Activated CD4-positive, alpha-beta memory T cell treated with anti-CD3 and anti-CD28 coated beads for 36 hours (primary cell): Measurements from ENCODE around the gene MBLAC1. TPM values are rescaled to one million over a fixed set of nuclear protein-coding genes. Genes with fewer than 3 reads are reported as not detected.

Experiments used
- CTCF ChIA-PET: fragments of 350-600 bp; sonication (Branson Sonifier 250); formaldehyde crosslinking; loops from one replicate; lab custom pipeline; 2021; ENCODE audit warnings: antibody characterized with exemption, inconsistent platforms; lab: Charles Lee
- POLR2A ChIA-PET: fragments of 350-600 bp; sonication (Branson Sonifier 250); formaldehyde crosslinking; loops from one replicate; lab custom pipeline; 2021; ENCODE audit warnings: antibody characterized with exemption; lab: Charles Lee
- DNase-seq: peaks from one replicate; pipeline ENCODE4 v3.0.0-alpha.2; 2020
- H3K27ac Mint-ChIP-seq: one replicate; pipeline ENCODE4 v1.8.0; 2021; ENCODE audit warnings: mixed read lengths
- H3K27me3 Mint-ChIP-seq: one replicate; pipeline ENCODE4 v1.8.0; 2021; ENCODE audit warnings: mixed read lengths
- H3K36me3 Mint-ChIP-seq: one replicate; pipeline ENCODE4 v1.8.0; 2021; ENCODE audit warnings: mixed read lengths
- H3K4me1 Mint-ChIP-seq: one replicate; pipeline ENCODE4 v1.8.0; 2021; ENCODE audit warnings: low read depth, mixed read lengths
- H3K4me3 Mint-ChIP-seq: one replicate; pipeline ENCODE4 v1.8.0; 2021; ENCODE audit warnings: mild to moderate bottlenecking, mixed read lengths
- H3K9me3 Mint-ChIP-seq: one replicate; pipeline ENCODE4 v1.8.0; 2021; ENCODE audit warnings: mixed read lengths
- intact Hi-C: fragments of 100-400 bp; cut with micrococcal nuclease; formaldehyde crosslinking; loops from one replicate; pipeline ENCODE4 v1.15.1; 2023
- total RNA-seq, 2 experiments: library from RNA; stranded (reverse); gene quantifications; one replicate each; pipeline ENCODE4 v1.2.3, GENCODE V29; 2021

MBLAC1 gene
- total RNA-seq, 2 experiments from 2014 or later = 2.3 to 3.4 TPM

DNA sequence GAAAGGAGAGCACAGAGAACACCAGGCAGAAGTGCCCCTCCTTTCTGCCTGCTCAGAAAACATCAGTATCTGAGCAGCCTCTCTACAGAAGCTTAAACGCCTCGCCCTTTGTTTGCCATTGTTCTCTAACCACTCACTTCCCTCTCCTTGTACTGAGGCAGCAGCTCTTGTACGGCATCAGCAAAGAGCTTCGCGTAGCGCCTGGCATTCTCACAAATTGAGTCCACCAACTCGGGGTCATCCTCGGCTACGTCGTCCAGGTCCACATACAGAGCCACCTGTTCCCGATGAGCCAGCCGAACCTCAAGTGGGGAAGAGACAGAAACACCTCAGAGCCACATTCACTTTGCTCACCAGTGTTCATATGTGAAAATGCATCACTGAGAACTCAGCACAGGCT, 27.3 kb upstream of the MBLAC1 start:
- no peak for DNase-seq
- intact Hi-C loops = no loop called here
- Mint-ChIP-seq H3K27me3 (no peaks in the 10 kb centered on the region), H3K4me3 (peak overlapping the region; percentile 90), H3K9me3 (no peaks in the 10 kb centered on the region), H3K4me1 (peaks cover 50% of the 10 kb centered on the region), H3K27ac (peak overlapping the region; percentile 95), H3K36me3 (peaks cover 59% of the 10 kb centered on the region)
- POLR2A ChIA-PET = interaction anchor here (1.1 to 3.5 kb wide), 2 partner anchors 10 to 13 kb away, joined by 3 to 44 read pairs; partner anchors contain the start of gene COPS6
- CTCF ChIA-PET = interaction anchor here (3.1 kb wide), 1 partner anchor 10 kb away, joined by 11 read pairs; the partner anchor contains the start of gene COPS6

DNA sequence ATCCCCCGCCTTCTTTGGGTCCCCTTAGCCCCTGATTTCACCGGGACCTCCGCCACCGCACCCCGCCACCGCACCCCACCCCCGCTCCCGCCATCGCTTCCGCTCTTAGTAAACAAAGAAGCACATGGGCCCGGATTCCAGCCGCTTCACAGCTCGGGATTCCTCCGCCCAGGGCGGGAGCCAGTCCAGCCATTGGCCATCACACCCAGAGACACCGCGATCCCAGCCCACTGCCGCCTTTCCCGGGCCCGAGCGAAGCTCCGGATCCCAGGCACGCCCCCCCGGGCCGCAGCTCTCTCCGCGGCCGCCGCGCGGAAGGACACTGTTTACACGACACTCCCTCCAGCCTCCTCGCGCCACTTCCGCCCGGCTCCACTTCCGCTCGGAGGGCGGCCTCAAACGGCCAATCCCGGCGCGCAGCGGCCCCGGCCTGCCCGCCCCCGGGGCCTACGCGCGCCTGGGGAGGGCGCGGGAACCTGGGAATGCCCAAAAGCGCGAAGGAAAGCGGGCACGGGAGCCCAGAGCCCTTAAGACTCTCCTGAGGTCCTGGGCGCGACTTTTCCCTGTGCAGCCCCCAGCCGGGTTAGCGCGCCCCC, 26.2 kb upstream of the MBLAC1 start:
- ChIA-PET POLR2A (interaction anchor here (0.9 to 3.5 kb wide), 13 partner anchors 8 to 328 kb away, joined by 3 to 44 read pairs (median 7); partner anchors contain the start of genes COPS6, LAMTOR4, MBLAC1 and MEPCE), CTCF (interaction anchor here (0.9 to 3.1 kb wide), 6 partner anchors 11 to 31 kb away, joined by 3 to 21 read pairs (median 6); partner anchors contain the start of gene COPS6)
- Mint-ChIP-seq H3K27ac (peak overlapping the region; percentile 95), H3K4me3 (peak overlapping the region; percentile 90), H3K9me3 (no peaks in the 10 kb centered on the region), H3K4me1 (peaks cover 44% of the 10 kb centered on the region), H3K36me3 (peaks cover 54% of the 10 kb centered on the region), H3K27me3 (no peaks in the 10 kb centered on the region)
- DNase-seq = peak; percentile 91
- intact Hi-C loops = loop anchor here (1.0 kb wide), 4 partner anchors 11 to 27 kb away; partner anchors contain the start of genes CNPY4, TAF6 and ZNF3

DNA sequence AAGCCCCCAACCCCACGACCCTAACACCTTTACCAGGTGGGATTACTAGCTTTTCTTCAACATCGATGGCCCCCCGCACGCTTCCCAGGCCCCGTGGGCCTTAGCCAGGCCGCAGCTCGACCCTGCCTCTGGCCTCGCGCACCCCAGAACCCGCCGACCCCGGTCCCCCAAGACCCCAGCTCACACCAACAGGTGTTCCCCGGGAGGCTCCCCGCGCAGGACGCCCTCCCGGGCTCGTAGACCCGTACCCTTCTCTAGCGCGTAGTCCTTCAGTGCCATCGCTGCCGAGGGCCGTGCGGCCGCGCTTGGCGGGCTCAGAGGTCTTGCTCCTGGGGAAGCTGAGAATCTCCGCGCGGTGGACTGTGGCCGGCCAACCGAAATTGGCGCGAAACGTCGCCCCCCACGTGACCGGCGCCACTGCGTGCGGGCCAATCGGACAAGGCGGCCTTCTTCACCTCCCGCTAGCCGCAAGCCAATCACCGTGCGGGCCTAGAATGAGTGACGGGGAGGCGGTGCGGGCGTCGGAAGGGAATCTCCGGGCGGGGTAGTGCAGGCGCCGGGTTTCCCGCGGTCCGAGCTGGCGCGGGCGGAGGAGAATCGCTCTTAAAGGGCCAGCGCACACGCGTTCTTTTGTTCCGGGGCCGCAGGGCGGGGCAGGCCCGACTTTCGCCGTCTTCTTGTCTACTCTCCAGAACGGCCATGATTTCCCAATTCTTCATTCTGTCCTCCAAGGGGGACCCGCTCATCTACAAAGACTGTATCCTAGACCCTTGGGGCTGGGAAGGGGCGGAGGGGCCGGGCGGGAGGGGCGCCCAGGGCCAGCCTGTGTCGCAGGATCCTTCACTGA, 25.5 kb upstream of the MBLAC1 start, which contains the start of the genes AP4M1 and MCM7:
AP4M1 (plus strand) TSS at position 628 of the 847 bp plus-strand sequence; CDS start at position 700, 72 bp downstream.
MCM7 (minus strand) TSS at position 382 of the 847 bp plus-strand sequence; CDS start at position 279, 103 bp downstream.
- ChIA-PET POLR2A (interaction anchor here (0.6 to 3.5 kb wide), 21 partner anchors 9 to 543 kb away, joined by 3 to 44 read pairs (median 5); partner anchors contain the start of genes COPS6, LAMTOR4, MBLAC1 and MEPCE), CTCF (interaction anchor here (1.4 to 3.1 kb wide), 5 partner anchors 11 to 31 kb away, joined by 4 to 21 read pairs (median 8); partner anchors contain the start of gene COPS6)
- H3K4me1 Mint-ChIP-seq = peaks cover 40% of the 10 kb centered on the region
- no peaks in the 10 kb centered on the region for H3K27me3 Mint-ChIP-seq
- peak within 1 kb of the TSS; percentile 95 for H3K27ac Mint-ChIP-seq
- no peaks in the 10 kb centered on the region for H3K9me3 Mint-ChIP-seq
- intact Hi-C loops = loop anchor here (1.0 kb wide), 3 partner anchors 18 to 26 kb away; partner anchors contain the start of genes CNPY4, TAF6 and ZNF3
- H3K36me3 Mint-ChIP-seq = peaks cover 46% of the 10 kb centered on the region
- peak; percentile 99 for DNase-seq
- H3K4me3 Mint-ChIP-seq = peak within 1 kb of the TSS; percentile 90

DNA sequence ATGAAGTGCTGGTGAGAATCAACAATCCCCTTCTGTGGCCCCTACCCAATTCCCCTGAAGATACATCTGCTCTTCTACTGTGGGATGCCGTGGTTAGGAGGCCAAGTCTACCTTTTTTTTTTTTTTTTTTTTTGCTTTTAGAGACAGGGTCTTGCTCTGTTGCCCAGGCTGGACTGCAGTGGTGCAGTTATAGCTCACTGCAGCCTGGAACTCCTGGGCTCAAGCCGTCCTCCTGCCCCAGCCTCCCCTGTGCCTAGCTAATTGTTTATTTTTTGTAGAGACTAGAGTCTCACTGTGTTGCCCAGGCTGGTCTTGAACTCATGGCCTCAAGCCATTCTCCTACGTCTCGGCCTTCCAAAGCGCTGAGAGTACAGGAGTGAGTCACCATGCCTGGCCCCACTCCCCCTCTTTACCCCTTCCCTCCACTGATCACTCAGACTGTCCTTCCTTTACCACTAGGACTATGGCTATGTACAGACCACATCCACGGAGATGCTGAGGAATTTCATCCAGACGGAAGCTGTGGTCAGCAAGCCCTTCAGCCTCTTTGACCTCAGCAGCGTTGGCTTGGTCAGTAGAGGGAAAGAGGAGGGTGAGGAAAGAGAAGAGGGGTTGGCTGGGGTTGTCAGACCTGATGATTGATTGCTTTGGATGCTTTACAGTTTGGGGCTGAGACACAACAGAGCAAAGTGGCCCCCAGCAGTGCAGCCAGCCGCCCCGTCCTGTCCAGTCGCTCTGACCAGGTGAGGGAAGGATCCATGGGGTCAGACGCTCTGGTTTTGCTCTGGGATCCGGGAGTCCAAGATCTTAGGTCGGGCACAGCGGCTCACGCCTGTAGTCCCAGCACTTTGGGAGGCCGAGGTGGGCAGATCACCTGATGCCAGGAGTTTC, 23.6 kb upstream of the MBLAC1 start:
- H3K36me3 Mint-ChIP-seq = peaks cover 43% of the 10 kb centered on the region
- ChIA-PET POLR2A (interaction anchor here (0.6 to 3.5 kb wide), 4 partner anchors 14 to 761 kb away, joined by 3 to 44 read pairs (median 12); partner anchors contain the start of genes COPS6 and MBLAC1), CTCF (interaction anchor here (1.2 to 2.7 kb wide), 2 partner anchors 29 to 114 kb away, joined by 4 to 21 read pairs; no protein-coding TSS in a partner anchor)
- peak overlapping the region; percentile 90 for H3K4me3 Mint-ChIP-seq
- intact Hi-C loops = no loop called here
- no peak for DNase-seq
- H3K27me3 Mint-ChIP-seq = no peaks in the 10 kb centered on the region
- no peaks in the 10 kb centered on the region for H3K9me3 Mint-ChIP-seq
- peak overlapping the region; percentile 13 for H3K27ac Mint-ChIP-seq
- peaks cover 29% of the 10 kb centered on the region for H3K4me1 Mint-ChIP-seq

DNA sequence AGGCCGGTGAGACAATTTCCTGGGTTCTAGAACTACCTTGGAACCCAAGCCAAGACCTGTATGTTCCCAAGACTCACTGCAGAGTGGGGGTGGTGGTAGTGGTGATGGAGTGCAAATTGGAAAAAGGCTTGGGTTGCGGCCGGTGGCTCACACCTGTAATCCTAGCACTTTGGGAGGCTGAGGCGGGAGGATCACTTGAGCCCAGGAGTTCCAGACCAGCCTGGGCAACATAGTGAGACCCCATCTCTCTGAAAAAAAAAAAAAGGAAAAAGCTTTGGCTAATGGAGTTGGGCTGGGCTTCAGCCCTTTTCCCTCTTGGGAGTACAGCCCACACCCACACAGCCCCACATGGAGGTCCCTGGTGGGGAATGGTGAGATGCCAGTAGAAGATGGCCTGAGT, 21.2 kb upstream of the MBLAC1 start:
- intact Hi-C loops = no loop called here
- H3K4me3 Mint-ChIP-seq = no peak overlapping the region
- CTCF ChIA-PET = no interaction called here
- H3K27ac Mint-ChIP-seq = no peak overlapping the region
- peaks cover 31% of the 10 kb centered on the region for H3K36me3 Mint-ChIP-seq
- POLR2A ChIA-PET = interaction anchor here (1.1 kb wide), 1 partner anchor 12 kb away, joined by 3 read pairs; no protein-coding TSS in a partner anchor
- H3K9me3 Mint-ChIP-seq = no peaks in the 10 kb centered on the region
- no peaks in the 10 kb centered on the region for H3K27me3 Mint-ChIP-seq
- peaks cover 8% of the 10 kb centered on the region for H3K4me1 Mint-ChIP-seq
- DNase-seq = no peak

DNA sequence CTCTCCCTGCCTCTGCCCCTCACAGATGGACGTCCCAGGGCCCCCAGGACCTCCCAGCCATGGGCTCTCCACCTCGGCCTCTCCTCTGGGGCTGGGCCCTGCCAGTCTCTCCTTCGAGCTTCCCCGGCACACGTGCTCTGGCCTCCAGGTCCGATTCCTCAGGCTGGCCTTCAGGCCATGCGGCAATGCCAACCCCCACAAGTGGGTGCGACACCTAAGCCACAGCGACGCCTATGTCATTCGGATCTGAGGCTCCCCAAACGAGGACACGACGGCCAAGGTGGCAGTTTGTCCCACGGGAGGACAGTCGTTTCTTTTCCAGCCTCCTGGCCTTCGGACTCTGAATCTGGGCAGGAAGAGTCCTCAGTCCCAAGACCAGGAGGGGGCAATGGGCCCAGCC, 20.1 kb upstream of the MBLAC1 start:
- no peak overlapping the region for H3K27ac Mint-ChIP-seq
- H3K27me3 Mint-ChIP-seq = no peaks in the 10 kb centered on the region
- H3K4me3 Mint-ChIP-seq = no peak overlapping the region
- DNase-seq = no peak
- CTCF ChIA-PET = no interaction called here
- H3K4me1 Mint-ChIP-seq = peaks cover 8% of the 10 kb centered on the region
- no peaks in the 10 kb centered on the region for H3K9me3 Mint-ChIP-seq
- H3K36me3 Mint-ChIP-seq = peaks cover 31% of the 10 kb centered on the region
- POLR2A ChIA-PET = interaction anchor here (1.1 kb wide), 1 partner anchor 11 kb away, joined by 3 read pairs; no protein-coding TSS in a partner anchor
- intact Hi-C loops = no loop called here

DNA sequence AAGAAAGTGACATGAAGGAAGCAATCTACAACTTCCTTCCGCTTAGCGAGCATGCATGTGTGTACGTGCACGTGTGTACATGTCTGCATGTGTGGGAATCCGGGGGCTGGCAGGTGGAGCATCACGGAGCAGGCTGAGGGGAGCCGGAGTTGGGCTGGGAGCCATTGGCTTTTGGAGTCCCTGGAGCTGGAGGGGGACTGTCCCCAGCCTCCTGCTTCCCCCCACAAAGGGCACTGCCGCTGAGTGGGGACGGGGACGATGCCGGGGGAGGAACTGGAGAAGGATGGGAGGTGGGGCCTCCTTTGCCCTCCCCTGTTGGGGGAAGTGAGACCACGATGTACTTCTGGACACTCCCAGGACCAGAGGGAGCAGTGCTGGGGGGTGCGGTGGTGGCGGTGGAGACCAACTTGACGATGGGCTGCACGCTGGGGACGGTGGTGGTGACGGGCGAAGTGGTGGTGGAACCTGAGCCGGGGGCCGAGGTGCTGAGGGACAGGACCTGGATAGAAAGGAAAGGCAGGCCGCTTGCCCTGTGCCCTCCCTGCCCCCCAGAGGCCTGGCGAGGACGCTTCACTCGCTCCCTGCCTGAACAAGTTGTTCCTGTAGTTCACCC, 19.5 kb upstream of the MBLAC1 start:
- Mint-ChIP-seq H3K9me3 (no peaks in the 10 kb centered on the region), H3K27me3 (no peaks in the 10 kb centered on the region), H3K4me1 (peaks cover 8% of the 10 kb centered on the region), H3K4me3 (no peak overlapping the region), H3K36me3 (peaks cover 35% of the 10 kb centered on the region), H3K27ac (no peak overlapping the region)
- intact Hi-C loops = no loop called here
- POLR2A ChIA-PET = no interaction called here
- CTCF ChIA-PET = no interaction called here
- no peak for DNase-seq

DNA sequence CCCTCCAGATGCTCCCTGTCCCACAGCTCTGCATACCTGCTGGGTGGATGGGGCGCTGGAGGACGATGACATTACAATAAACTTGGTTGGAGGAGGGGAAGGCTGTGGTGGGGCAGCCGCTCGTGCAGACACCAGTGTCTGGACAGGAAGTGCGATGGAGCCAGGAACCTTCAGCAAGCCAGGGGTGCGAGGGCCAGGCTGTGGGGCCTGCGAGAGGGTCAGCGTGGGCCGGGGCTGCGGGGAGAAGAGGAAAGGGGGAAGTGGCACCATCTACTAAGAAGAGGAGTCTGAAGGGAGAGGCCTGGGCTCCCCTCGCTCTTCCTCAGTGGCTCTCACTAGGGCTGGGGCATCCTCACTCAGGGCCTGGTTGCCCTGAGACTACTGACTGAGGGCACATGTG, 18.9 kb upstream of the MBLAC1 start:
- H3K4me3 Mint-ChIP-seq = no peak overlapping the region
- no peak for DNase-seq
- H3K27ac Mint-ChIP-seq = no peak overlapping the region
- H3K4me1 Mint-ChIP-seq = peaks cover 2% of the 10 kb centered on the region
- ChIA-PET CTCF (no interaction called here), POLR2A (no interaction called here)
- H3K27me3 Mint-ChIP-seq = no peaks in the 10 kb centered on the region
- H3K9me3 Mint-ChIP-seq = no peaks in the 10 kb centered on the region
- peaks cover 39% of the 10 kb centered on the region for H3K36me3 Mint-ChIP-seq
- intact Hi-C loops = no loop called here

DNA sequence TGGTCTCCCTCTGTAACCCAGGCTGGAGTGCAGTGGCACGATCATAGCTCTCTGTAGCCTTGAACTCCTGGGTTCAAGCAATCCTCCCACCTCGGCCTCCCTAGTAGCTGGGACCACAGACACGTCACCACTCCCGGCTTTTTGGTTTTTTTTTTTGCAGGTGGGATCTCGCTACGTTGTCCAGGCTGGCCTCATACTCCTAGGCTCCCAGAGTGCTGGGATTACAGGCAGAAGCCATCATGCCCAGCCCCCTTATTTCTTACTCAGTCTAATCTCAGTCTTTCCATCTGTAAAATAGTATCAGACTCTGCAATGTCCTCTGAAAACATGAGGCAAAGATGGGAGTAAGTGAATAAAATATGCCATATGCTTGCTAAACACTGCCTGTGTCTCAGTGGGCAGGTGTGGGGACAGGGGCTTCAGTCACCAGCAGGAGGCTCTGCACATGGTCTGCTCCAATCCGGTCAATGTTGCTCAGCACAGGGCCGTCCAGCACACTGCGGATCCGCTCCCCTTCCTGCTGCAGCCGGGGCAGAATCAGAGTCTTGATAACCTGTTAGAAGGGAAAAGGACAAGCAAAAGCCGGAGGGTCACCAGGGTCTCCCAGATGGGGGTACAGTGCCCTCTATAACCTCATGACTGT, 17.1 kb upstream of the MBLAC1 start:
- no peaks in the 10 kb centered on the region for H3K4me1 Mint-ChIP-seq
- POLR2A ChIA-PET = no interaction called here
- CTCF ChIA-PET = interaction anchor here (0.7 kb wide), 1 partner anchor 351 kb away, joined by 3 read pairs; no protein-coding TSS in a partner anchor
- H3K36me3 Mint-ChIP-seq = peaks cover 43% of the 10 kb centered on the region
- no peak for DNase-seq
- no peaks in the 10 kb centered on the region for H3K27me3 Mint-ChIP-seq
- no peaks in the 10 kb centered on the region for H3K9me3 Mint-ChIP-seq
- intact Hi-C loops = no loop called here
- no peak overlapping the region for H3K27ac Mint-ChIP-seq
- H3K4me3 Mint-ChIP-seq = no peak overlapping the region

DNA sequence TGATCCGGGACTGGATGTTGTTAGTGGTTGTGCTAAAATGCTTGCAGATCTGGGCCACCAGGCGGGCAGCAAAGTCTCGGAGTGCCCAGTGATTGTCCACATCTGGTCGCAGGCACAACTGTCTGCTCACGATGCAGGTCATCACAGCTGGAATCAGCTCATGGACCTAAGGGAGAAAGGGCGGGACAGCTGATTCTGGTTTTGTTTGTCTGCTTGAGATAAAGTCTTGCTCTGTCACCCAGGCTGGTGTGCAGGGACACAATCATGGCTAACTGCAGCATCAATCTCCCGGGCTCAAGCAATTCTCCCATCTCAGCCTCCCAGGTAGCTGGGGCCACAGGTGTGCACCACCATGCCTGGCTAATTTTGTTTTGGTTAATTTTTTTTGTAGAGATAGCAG, 15.6 kb upstream of the MBLAC1 start:
- no peak for DNase-seq
- POLR2A ChIA-PET = interaction anchor here (1.3 kb wide), 1 partner anchor 10 kb away, joined by 3 read pairs; the partner anchor contains the start of genes AP4M1 and MCM7
- CTCF ChIA-PET = interaction anchor here (0.6 kb wide), 1 partner anchor 17 kb away, joined by 5 read pairs; no protein-coding TSS in a partner anchor
- no peaks in the 10 kb centered on the region for H3K4me1 Mint-ChIP-seq
- H3K27me3 Mint-ChIP-seq = no peaks in the 10 kb centered on the region
- no peak overlapping the region for H3K27ac Mint-ChIP-seq
- peaks cover 43% of the 10 kb centered on the region for H3K36me3 Mint-ChIP-seq
- no peaks in the 10 kb centered on the region for H3K9me3 Mint-ChIP-seq
- intact Hi-C loops = no loop called here
- no peak overlapping the region for H3K4me3 Mint-ChIP-seq
